RPMI7951 (cell line): ENCODE measurements around the gene GJC1. TPM values are rescaled to one million over a fixed set of nuclear protein-coding genes. Genes with fewer than 3 reads are reported as not detected.

ENCODE experiments used
- DNase-seq: peaks from one replicate; pipeline ENCODE4 v3.0.0-alpha.2; 2012; ENCODE audit warnings: low read depth
- total RNA-seq: library from RNA; depleted of rRNA; stranded (reverse); fragments of >200 nt; shearing (Covaris generic); gene quantifications from 2 replicates; pipeline ENCODE4 v1.2.3, GENCODE V29; 2014

The GJC1 gene
- total RNA-seq, 1 experiment from 2014 or later: 16.3 TPM

DNA sequence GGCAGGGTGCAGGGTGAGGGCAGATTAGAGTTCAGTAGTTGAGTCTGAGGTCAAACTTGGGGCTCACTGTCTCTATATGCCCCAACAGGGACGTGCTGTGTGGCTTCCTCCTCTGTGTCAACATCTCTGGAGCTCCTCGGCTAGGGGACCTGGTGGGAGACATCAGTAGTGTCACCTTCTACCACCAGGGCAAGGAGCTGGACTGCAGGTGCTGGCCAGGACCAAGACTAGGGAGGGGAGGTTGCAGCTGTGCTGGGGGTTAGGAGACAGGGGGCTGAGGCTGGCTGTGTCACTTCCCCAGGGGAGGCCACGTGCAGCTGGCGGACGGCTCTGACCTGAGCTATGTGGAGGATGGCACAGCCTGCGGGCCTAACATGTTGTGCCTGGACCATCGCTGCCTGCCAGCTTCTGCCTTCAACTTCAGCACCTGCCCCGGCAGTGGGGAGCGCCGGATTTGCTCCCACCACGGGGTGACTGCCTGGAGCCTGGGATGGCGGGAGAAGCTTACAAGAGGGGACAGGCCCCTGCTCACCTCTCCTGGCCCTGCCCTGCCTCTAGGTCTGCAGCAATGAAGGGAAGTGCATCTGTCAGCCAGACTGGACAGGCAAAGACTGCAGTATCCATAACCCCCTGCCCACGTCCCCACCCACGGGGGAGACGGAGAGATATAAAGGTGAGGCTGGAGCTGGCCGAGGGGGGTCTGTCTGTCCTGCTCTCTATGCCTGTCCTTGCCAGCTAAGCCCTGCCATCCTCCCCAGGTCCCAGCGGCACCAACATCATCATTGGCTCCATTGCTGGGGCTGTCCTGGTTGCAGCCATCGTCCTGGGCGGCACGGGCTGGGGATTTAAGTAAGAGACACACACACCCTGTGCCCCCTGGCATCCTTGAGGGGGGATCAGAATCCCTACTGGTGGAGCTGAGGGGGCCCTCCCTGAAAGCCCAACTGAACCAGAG is 52.4 kb downstream of the GJC1 start:
- DNase-seq: no peak

DNA sequence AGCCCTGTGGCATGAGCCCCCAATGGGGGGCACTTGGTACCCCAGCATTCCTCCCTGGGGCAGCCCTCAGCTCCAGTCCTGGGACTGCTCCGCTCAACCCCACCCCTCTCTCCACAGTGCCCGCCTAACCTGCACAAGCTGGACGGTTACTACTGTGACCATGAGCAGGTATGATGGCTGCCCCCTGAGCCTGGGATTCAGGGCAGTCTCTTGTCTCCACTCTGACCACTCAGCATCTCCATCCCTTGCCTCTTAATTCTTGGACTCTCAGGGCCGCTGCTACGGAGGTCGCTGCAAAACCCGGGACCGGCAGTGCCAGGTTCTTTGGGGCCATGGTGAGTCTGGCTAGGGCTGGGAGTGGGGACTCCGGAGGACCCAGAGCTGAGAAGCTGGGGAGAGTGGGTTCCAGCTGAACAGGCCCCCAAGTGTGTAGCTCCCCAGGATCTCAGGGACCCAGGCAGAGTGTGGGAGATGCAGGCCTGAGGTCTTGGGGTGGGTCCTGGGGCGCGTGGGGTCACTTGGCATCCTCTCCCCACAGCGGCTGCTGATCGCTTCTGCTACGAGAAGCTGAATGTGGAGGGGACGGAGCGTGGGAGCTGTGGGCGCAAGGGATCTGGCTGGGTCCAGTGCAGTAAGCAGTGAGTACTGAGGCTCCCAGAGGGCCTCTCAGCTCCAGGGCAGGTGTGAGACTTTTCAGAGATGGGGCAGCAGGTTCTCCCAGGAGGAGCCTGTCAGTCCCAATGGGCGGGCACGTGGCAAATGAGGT is 53.3 kb downstream of the GJC1 start:
- no peak for DNase-seq

DNA sequence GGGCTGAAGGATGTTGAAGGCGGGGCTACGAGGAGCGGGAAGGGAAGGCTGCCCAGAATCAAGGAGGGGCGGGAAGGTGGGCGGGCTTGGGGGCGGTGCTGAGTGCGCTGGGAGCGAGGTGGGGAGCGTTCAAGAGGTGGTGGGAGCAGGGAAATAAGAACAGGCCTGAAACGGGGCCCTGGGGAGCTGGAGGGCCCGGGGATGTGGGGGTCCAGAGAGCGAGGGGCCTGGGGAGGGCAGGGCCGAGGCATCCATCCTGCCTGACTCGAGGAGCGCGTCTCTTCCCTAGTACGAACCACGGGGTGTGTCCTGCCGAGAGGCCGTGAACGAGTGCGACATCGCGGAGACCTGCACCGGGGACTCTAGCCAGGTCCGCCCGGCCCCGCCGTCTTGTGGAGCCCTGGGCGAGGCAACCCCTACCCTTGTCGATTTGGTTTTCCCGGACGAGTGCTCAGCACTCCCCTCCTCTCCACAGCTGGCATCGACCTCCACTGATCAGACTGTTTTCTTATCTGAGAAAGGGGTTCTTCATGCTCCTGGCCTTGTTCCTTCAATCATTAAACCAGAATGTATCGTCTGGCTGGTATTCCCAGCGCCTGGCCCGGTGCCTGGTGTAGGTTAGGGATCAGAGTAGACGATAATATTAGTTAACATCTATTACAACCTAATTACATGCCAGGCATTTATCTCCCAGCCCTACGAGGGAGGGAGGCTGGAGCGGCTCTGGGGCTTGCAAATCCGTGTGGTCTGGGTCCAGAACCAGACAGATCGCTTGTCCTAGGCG is 54.1 kb downstream of the GJC1 start:
- DNase-seq: no peak

DNA sequence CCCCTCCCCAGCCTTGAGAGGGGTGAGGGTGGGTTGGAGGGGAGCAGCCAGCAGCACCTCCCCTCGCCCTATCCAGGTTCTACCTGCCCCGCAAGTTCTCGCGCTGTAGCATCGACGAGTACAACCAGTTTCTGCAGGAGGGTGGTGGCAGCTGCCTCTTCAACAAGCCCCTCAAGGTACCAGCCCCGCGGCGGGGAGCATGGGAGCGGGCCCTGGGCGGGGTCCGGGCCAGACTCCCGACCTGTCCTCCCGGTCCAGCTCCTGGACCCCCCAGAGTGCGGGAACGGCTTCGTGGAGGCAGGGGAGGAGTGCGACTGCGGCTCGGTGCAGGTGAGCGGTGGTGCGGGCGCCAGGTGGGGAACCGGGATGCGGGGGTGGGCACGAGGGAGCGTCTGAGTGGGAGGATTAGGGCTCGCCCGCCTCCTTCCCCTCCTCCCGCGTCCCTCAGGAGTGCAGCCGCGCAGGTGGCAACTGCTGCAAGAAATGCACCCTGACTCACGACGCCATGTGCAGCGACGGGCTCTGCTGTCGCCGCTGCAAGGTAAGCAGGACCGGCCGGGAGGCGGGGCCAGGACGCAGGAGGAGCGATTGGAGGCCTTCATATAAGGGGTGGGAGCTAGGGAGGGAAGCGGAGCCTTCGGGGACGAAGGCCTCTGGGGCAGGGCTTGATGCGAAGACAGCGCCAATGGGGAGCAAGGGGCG is 54.8 kb downstream of the GJC1 start:
- peak; percentile 95 for DNase-seq

DNA sequence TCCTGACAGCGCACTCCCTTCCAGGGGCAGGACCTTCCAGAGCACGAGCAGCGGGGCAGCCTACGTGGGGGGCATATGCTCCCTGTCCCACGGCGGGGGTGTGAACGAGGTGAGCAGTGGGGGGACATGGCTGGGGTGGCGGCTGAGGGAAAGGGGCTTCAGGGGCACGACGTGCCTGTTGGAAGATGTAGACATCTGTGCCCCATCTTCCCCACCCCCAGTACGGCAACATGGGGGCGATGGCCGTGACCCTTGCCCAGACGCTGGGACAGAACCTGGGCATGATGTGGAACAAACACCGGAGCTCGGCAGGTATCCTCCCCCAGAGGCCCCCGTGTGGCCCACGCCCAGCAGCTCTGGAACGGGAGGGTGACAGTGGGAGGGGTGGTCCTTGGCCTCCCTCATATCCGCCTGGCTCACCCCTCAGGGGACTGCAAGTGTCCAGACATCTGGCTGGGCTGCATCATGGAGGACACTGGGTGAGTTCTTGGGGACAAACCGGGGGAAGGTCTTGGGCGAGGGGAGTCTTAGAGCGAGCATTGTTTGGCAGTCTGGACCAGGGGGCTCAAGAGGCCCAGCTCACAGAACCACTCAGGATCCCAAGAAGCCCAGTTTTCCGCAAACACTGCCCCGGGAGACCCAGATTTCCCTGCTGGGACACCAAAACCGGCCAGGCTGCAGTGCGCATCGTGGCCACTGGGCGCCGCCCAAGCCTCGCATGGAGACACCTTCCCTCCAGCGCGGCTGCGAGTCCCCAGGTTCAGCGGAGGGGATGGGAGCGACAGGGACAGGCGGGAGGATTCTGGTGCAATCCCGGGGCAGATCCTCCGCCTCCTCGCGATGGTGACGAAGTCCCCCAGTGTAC is 55.6 kb downstream of the GJC1 start:
- peak; percentile 68 for DNase-seq

DNA sequence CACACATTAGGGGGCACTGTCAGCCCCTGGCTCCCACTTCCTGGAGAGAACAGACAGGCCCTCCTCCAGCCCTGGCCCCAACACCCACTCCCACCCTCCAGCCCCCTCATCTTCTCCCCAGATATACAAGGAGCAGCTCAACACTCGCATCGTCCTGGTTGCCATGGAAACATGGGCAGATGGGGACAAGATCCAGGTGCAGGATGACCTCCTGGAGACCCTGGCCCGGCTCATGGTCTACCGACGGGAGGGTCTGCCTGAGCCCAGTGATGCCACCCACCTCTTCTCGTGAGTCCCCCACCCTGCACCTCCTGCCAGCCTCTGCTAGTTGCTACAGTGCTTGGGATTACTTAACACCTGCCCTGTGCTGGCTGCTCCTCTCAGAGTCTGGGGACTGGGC is 56.9 kb downstream of the GJC1 start:
- no peak for DNase-seq

DNA sequence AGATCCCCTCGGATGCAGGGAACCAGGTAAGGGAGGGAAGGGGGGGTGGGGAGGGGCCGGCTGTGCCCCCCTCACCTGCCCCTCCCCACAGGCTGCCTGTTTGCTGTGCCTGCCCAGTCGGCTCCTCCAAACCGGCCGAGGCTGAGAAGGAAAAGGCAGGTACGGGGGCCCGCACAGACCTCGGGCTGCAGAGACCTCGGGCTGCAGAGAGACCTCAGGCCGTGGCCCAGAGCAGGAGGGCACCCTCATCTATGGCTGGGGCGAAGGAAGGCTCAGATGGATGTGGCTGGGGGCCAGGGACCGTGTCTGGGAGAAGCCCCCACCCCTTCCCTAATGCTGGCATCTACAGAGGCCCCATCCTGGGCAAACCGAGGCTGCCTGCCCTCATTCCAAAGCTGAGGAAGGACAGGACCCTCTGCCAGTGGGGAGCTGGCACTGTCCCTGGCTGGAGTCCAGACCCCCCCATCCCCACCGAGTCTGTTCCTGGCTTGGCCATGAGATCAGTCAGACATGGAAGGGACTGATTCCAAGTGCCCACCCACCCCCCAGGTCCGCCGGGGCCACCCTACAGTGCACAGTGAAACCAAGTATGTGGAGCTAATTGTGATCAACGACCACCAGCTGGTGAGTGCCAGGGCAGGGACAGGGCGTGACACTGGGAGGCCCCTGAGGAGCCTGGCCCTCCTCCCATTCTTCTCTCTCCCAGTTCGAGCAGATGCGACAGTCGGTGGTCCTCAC is 57.6 kb downstream of the GJC1 start:
- DNase-seq: no peak

DNA sequence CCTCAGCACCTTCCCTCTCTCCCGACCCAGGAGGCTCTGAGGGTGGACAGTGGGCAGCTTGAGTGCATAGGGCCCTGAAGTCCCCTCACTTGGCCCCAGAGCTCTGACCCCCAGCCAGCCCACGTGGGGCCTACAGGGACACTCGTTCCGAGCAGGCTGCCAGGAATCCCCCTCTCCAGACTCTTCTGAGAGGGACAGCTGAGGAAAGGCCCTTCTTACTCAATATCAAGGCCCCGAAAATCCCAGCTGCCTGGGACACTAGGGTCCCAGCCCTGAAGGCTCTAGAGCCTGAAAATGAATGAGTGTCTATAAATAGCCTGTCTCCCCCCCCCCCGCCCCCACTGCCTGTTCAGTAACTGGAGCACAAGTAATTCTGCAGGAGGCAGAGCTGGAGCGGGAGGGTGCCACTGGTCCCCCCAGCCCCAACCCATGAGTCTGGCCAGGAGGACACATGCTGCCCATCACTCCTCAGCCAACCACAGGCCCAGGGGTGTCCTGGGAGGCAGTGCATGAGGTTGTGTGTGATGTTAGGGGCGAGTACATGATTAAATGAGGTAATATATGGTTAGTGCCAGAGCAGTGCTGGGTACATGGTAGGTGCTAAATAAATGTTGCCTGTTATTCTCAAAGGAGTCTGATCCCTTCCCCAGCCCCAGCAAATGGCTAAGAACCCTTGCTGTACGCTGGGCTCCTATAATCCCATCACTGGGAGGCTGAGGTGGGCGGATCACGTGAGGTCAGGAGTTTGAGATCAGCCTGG is 59.7 kb downstream of the GJC1 start:
- no peak for DNase-seq

DNA sequence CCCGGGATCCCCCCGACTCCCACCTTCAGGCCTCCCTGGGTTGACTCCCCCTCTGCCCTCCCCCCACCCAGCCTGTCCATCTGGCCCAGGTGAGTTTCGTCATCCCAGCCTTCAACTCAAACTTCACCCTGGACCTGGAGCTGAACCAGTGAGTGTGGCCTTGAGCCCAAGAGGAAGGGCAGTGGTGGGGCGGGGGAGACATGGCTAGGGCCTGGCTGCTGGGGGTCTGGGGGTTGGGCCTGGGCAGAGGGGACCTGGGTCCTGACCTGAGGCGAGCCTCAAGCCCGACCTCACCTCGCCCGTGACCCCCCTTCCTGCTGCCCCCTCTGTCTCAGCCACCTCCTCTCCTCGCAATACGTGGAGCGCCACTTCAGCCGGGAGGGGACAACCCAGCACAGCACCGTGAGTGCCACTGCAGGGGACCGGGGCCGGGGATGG is 60.4 kb downstream of the GJC1 start:
- DNase-seq: no peak

DNA sequence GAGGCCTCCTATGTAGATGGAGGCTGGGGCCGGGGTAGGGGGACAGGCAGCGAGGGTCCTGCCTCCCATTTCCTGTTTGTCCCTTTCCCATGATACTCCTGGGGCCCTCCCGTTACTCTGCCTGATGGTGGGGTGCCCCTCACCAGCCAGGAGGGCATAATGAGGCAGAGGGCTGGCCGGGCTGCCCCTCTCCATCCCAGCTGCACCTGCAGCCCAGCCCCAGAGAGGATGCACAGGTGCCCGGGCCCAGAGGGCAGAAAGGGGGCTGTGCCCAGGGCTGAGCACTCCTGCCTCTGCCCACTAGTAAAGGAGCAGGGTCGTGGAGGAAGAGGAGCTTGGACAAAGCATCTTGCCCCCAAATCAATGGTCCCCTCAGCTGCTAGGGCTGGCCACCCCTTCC is 60.9 kb downstream of the GJC1 start:
- no peak for DNase-seq

DNA sequence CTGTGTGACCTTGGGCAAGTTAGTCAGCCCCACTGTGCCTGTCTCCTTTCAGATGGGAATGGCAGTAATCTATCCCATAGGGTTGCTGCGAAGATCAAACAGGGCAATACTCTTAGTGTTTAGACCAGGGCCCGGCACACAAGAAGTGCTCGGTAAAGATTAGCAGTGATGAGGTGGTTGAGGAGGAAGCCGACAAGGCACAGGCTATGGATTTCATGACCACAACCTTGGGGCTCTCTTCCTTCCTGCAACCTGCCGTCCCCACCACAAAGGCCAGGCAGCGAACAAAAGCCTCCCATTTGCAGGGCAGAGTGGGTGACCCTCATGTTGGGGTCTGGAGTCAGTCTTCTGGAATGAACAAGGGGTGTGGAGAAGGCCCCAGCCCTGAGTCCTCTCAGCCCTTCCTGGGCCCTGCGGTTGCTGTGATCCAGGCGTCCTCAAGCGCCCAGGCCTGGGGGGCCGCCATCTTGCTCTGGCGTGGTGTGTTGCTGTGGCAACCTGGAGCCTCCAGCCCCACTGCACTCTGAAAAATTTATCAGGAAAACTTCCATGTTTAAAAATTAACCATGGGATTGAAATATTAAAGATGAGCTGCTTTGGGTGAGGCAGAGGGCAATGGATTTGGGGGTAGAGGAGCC is 61.5 kb downstream of the GJC1 start:
- no peak for DNase-seq

DNA sequence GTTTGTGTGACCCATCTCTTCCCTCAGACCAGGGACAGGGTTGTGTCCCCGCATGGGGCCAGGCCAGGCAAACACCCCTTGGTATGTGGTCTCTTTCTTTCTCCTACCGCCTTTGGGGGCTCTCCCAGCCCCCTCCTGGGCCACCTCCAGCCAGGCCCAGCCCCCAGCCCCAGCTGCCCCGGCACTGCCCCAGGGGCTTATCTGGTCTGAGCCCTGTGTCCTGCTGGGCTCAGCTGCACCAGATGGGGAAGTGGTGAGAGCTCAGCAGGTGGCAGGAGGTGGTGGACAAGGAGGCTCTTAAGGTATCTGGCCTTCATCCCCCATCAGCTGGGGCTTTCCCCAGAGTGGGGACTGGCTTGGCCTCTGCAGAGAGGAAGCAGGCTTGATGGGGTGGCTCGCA is 62.6 kb downstream of the GJC1 start:
- DNase-seq: no peak

DNA sequence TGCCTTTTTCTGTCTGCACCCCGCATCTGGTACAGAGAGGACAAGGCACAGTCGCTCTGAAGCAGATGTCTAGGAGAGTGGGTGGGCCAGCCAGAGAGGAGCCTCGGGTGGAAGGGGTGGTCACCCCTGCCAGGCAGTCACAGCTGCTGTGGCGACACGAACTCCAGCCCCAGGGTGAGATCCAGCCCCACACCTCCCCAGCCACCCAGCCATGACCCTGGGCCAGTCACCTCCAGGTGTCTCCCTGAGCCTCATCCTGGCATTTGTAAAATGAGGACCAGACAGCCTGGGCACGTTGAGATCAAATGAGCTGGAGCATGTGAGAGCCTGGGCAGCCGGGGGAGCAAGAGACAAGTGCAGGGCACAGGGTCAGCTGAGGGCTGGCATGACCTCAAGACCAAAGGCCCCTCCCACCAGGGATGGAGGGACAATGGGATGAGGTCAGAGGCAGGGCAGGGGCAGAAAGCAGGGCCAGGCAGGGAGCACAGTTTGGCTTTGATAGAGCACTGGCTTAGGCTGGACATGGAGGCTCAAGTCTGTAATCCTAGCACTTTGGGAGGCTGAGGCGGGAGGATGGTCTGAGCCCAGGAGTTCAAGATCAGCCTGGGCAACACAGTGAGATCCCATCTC is 63.6 kb downstream of the GJC1 start:
- DNase-seq: no peak

DNA sequence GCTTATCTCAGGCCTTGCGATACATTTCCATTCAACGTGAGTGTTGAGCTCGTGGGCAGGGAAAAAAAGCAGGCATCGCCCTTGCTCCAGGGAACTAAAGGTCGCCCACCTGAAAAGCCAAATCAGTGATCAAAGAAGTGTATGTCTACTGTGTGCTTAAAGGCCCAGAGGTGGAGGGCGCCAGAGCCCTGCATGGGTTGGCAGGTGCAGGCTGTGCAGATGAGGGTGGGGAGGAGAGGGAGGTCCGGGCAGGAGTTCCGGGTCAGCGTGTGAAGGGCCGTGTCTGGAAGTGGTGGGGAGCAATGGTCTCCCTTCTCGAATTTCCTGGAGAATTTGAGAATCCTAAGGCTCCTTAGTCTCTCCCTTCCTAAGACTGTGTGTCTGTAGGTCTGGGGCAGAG is 64.1 kb downstream of the GJC1 start:
- DNase-seq: no peak

DNA sequence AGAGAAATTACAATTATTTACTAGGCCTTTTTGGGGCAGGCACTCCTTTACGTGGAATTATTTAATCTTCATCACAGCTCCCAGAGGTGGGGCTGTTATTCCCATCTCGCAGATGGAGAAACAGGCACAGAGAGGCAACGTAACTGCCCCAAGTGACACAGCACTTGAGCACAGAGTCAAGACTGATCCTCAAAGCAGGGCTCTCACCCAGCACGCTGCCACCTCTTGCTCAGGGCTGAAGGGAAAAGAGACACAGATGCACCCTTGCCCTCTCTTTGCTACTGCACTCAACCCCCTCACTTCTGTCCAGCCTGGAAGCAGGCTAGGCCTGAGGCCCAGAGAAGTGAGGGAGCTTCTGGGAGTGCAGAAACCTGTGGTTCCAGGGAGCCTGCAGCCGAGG is 66.9 kb downstream of the GJC1 start:
- no peak for DNase-seq

DNA sequence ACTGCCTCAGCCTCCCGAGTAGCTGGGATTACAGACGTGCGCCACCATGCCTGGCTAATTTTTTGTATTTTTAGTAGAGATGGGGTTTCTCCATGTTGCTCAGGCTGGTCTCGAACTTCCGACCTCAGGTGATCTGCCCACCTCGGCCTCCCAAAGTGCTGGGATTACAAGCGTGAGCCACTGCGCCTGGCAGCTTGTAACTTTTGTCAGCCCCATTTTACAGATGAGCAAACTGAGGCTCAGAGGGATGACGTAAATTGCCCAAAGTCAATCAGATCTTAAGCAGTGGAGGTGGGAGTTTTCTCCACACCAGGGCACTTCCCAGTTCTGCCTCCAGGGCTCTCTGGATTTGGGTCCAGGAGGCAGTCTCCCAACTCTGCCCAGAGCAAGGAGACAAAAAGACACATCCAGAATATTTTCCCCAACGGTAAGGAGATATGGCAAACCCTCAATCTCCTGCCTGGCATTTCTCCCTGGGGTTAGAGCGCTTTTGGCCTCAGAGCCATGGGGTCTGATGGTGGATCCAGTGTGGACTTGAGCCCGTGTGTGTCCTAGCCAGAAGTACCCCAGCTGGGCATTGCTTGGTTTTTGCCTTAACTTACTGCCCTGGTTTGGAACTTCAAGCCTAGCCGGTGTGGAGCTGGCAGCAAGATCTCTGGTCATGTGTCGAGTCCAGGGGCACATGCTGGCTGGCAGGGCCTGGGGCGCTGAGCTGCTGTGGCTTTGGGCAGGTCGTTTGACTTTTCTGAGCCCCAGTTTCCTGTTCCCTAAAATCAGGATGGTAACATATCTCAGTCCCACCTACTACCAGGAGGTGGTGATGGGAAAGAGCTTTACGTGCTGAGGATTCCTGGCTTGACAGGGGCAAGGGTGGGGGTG is 67.9 kb downstream of the GJC1 start:
- no peak for DNase-seq
